GM18519 (cell line): ENCODE results near the gene SLC37A3.
"Not testable (repeated sequence)": the region's sequence is repeated elsewhere in the genome, so short reads cannot be mapped to it uniquely, and the experiment has no call there.

ENCODE experiments used
- ATAC-seq: cut with Tn5 transposase; IDR thresholded peaks from one replicate; pipeline ENCODE4 v1.9.1; 2021; ENCODE audit warnings: mild to moderate bottlenecking, moderate library complexity; ENCODE audit not compliant: unreplicated experiment, low FRiP score

The SLC37A3 gene

DNA sequence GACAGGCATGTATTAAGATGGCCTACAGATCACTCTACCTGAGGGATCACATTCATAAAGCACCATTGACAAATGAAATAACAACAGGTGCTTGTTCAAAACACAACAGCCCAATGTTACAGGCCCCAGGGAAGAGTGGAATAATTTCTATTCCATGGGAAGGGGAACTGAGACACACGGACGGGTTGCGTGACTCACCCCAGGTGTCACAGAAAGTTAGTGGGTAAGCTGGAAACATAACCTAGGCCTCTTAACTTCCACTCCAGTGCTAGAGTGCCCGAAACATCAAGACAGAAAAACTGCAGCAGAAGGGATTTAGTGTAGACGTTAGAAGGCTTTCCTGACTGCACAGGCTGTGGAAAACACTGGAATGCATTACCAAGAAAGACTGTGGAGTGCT lies 48.3 kb downstream of the SLC37A3 start:
- ATAC-seq, result no peak

DNA sequence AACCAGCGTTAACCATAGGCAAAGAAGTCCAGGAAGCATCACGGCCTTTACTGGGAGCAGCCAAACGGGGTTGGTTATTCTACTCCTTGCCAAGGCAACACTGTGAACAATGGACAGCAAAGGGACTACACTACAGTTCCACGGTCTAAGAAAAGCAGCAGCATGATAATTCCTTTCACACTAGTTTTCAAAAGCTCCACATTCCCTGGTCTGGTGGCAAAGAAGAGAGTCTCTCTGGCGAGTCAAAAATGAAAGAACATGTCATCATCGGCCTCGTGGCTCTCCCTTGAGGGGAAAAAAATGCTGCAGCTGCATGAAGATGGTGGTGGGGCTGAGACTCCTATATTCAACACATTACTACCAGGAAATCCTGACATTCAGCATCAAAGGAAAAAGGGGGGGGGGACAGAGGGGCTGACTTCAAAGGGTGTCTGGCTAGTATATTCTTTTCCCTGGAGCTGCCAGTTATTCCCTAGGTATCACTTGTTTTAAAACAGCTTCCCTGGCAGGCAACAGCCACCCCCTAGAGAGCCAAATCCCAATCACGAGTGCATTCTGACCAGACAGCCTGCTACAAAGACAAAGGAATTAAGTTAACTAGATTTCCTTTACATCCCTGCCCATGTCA lies 49.1 kb downstream of the SLC37A3 start:
- ATAC-seq, result no peak

DNA sequence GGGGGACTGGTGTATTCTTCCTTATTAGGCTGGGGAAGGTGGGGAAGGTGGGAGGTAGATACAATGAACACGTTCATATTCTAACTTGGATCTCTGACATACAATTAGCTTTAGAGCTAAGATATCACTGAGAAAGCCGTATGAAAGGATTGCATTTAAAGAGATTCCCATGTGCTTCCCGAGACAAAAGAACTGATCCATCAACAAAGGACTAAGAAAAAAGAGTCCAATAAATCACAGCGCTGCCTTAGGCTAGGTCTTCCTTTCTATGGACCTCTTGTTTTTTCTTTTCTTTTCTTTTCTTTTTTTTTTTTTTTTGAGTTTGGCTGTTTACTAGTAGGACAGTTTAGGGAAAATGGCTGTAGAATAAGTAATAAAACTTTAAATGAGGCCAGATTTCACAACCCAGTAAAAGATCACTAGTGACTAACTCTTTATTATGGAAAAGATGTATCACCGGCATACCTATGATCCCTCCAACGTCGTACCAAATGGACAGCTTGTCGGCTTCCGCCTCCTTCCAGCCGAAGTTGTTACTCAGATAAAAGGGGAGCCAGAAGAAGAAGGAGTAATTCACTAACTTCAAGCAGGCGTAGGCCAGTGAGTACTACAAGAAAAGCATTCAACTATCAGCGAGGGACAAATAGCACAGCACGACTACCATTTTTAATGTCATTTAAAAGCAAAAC lies 50.0 kb downstream of the SLC37A3 start:
- no peak for ATAC-seq

DNA sequence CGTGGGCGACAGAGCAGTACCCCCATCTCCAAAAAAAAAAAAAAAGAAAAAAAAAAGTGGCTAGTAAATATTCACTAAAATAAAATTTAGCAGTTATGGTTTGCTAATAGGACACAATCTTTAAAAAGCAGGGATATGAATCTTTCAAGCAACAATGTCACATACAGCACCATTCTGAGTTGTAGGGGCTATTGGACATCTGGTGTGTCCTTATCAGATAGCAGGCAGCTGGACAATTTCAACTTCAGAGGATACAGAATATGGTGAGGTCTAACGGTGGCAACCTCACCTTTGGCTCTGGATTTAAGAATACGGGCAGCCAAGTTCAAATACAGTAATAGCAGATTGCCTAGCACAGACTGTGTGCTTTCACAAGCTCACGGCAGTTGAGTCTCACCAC lies 51.1 kb downstream of the SLC37A3 start:
- no peak for ATAC-seq

DNA sequence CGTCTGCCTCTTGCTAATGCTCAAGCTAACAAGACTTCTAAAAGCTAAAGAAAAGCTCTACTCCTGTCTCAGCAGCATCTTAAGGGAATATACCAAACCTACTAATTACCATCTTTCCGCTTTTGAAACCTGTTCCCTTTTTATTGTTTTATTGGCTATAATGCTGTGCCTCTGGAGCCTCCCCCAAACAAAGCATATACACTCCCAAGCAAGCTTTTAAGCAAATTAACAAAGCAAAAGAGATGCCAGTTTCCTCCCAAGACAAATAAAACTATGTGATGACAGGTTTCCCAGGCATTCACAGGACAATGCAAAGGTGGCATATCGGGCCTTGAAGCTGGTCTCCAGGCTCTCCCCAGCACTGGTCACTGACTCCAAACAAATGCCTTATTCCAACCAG lies 52.9 kb downstream of the SLC37A3 start:
- no peak for ATAC-seq

DNA sequence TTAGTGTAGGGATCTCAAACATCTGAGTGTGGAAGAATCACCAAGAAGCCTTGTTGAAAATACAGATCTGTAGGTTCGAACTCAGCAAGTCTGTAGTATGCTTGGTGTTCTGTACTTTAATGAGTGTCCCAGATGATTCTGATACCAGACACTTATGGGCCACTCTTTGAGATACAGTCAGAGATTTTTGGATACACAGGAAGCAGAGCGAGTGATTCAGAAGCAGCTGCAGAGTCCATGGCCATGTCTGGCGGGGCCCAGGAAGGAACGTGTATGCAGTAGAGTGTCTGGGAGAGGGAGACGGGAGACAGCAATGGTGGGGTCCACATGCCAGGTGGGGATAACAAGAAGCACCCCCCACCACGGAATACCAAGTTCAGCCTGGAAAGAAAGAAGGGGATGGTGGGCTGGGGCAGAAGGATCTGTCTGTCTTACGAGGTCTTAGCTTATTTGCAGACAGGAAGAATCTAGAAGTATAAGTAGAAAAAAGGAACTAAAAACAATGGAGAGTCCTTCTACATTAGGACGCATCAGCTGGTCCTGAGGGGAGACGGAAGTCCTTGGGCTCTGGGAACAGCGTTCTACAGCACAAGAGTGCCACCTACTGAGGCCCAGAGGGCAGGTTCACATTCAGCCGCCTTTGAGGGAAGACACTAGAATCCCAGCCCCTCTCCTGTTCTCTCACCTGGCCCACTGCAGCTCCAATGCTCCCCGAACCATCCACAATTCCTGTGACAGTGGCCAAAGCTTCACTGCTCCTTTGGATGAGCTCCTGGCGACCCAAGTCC lies 55.4 kb downstream of the SLC37A3 start:
- no peak for ATAC-seq

DNA sequence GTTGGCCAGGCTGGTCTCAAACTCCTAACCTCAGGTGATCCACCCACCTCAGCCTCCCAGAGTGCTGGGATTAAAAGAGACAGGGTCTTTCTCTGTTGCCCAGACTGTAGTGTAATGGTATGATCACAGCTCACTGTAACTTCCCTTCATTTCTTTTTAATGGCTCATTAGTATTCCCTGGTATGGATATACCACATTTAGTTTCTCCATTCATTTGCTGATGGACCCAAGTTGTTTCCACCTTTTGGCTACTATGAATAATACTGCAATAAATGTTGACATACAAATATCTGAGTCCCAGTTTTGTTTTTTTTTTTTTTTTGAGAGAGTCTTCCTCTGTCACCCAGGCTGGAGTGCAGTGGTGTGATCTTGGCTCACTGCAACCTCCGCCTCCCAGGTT lies 59.4 kb downstream of the SLC37A3 start:
- ATAC-seq, result not testable (repeated sequence)

DNA sequence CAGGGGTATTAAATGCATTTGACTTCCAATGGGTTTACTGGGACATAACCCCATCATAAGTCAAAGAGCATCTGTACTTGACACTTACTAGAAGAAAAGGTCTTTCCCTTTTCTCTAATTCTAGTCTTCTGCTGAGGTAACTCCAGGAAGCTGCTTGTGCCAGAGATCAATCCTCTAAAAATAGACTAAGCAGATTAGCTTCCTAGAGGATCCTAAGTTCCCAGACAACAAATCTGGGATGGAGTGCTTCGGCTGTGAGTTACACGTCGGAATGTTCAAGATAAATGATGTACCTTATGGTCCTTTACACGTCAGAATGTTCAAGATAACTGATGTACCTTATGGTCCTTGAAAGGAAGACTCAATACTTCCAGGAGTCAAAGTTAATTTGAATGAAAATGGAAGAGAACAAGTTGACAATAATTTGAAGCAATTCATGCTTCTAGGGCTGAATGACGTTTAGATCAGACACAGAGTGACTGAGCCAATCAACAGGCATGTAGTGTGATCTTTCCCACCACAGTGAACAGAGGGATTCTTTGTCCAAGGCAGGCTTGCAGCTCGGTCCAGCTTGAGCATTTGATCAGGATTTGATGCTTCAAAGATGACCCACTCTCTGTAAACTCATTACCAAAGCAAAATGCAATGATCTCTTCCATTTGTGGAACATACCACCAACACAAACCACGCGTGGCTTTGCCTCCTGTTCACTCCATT lies 63.8 kb downstream of the SLC37A3 start:
- ATAC-seq, result no peak

DNA sequence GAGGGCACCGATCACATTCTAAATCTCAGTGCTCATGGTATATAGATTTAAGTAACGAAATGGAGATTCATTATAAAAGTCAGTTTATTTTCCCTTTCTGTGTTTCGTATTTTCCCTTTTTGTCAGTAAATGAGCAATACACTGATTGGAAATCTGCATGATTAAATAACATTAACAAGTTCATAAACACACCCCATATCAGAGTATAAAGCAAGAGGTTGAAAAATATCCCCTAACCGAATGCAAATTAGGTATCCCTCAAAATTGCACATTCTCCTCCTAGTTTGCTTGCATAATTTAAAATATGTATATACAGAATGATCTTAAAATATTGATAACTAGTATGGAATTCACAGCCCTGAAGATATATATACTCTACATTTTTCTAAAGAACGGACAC lies 64.6 kb downstream of the SLC37A3 start:
- no peak for ATAC-seq

DNA sequence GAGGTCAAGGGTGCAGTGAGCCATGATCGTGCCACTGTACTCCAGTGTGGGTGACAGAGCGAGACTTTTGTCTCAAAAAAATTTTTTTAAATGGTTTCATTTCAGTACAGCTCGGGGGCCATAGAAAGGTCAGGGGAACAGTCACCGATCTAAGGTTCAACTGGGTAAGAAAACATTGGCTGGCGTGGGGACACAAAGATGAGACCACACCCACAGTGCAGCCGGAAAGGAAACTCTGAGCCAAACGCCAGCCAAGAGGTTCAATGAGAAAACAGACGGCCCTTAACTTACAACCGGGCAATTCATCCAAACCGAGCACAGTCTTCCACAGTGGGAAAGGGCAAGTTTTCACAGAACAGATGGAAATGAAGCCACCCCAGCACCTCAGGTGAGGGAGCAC lies 65.1 kb downstream of the SLC37A3 start:
- ATAC-seq, result no peak

DNA sequence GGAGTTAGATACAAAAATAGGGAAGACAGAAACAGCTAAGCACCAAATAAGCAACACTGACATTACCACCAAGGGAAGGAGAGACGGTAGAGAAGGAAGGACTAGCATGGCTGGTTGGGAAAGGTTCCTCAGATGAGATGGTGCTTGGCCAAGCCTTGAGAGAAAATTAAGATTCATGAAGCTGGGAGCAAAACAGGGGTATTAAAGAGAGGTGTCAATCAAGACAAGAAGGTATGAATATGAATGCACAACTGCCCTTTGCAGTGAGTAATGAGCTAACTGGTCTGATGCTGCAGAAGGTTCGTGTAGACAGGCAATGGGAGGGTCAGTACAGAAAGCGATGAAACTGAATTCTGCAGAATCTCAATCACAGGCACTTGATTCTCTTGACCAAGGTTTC lies 67.7 kb downstream of the SLC37A3 start:
- no peak for ATAC-seq

DNA sequence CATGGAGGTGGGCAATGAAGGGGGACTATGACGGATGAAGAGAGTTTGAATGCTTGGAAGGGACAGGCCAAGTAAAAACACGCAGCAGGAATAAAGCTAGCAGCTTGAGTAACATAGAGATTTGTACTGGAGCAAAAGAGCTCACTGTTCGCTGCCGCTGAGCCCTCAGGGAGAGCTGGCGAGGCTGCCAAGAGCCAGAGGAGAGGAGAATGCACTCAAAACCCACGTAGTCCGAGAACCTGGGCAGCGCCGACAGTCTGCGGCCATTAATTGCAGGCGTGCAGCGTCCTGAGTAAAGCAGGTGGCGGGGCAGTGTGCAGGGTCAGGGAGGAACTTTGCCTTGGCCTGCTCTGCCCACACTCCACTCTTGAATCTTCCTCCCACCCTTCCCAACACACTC lies 68.2 kb downstream of the SLC37A3 start:
- no peak for ATAC-seq

DNA sequence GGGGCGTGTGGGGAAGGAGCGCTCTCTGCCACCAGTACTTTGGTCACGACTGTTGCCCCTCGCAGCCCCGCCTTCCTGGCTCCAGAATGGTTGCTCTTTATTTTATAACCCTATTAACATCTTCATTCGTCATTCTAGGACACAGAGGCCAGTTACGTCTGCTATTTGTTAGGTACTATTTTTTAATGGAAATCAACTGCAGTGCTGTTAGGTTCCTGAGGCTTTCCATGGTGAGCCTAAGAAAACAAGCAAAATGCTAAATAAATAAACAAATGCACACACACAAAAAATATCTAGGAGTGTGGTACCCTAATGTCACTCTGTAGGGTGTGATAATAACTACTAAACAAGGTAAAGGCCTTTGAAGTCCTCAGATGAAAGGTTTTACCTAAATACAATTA lies 71.1 kb downstream of the SLC37A3 start:
- no peak for ATAC-seq

DNA sequence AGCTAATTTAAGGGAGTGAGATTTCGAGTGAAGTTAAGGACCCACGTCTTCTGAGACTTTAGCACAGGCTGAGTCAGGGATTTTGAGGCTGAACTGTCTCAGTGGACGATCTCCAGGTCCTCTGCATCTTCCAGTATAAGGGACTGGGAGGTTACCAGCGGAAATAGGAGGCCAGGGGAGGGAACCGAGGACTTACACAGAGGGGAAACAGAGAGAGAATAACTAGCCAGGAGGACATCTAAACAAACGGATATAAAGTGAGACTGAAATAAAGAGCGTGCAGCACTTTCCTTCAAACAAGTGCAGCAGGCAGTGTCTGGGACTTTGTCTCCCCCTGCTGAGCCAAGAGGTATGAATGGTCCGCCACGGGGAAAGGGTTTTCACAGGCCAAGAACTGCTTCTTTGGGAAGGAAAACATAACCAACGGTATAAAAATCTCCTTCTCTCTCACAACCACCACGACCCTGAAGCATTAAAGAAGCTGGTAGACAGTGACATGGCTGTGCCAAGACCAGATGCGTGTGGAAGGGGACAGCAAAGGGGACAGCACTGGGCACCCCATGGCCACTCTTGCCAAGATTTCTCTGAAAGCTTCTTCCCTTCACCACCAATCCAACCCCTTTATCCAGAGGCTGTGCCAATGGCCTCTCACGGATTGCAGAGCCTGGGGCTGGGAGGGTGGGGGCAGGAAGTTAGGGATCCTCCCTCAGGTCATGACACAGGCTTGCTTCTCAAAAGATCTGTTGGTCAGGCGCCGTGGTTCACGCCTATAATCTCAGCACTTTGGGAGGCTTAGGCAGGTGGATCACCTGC lies 72.0 kb downstream of the SLC37A3 start:
- ATAC-seq, result no peak

DNA sequence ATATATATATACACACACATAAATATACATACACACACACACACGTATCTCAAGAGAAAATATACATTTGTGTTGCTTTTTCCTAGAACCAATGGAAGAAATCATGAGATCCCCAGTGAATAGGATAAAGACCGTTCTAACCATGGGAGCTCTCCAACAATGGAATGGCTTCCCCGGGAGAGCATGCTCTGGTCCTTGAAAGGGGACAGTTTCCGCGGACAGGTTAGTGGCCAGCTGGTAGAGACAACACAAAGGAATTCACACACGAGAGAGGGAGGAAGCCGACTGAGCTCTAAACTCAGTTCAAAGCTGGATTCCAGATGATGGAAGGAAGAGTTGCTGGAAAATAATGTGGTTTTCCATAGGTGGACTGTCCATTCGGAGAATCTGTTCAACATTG lies 72.7 kb downstream of the SLC37A3 start:
- ATAC-seq, result no peak

DNA sequence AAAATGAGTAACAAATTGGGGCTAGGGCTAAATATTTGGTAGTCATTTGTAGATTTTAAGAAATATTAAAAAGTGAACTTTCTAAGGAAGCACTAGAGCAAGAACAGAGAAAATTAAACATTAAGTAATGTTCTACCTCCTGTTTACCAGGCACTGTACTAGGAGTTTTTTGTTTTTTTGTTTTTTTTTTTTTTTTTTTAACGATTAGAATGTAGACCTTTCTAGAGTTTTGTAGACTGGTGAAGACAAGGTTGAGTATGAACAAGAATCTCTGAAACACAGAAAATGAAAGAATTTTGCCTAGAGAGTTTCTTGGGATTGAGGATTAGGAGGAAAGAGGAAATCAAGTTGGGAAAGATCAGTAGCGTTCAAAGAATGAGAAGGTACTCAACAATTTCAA lies 73.6 kb downstream of the SLC37A3 start:
- ATAC-seq, result no peak

DNA sequence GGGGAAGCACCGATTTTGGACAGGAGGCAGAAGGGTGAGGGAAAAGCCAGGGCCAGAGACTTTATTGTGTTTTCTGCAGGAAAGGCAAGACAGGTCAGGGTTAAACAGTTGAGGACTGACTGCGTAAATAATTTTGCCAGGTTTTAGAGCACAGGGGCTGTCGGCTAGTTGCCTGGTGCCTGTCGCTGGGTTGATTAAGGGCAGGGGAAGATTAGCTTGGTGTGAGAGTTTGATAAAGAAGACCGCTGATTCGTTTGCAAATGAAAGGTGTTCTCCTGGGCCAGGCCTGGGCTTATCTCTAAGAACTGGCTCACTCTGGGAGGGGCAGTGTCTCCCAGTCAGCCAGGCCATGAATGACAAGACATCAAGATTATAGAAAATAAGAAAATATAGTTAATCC lies 75.6 kb downstream of the SLC37A3 start:
- no peak for ATAC-seq

DNA sequence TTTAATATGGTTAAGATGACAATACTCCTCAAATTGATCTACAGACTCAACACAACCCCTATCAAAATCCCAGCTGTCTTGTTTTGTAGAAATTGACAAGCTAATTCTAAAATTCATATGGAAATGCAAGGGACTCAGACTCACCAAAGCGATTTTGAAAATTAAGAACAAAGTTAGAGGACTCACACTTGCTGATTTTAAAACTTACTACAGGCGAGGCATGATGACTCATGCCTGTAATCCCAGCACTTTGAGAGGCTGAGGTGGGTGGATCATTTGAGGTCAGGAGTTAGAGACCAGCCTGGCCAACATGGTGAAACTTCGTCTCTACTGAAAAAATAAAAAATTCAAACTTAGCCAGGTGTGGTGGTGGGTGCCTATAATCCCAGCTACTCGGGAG lies 78.3 kb downstream of the SLC37A3 start:
- not testable (repeated sequence) for ATAC-seq

DNA sequence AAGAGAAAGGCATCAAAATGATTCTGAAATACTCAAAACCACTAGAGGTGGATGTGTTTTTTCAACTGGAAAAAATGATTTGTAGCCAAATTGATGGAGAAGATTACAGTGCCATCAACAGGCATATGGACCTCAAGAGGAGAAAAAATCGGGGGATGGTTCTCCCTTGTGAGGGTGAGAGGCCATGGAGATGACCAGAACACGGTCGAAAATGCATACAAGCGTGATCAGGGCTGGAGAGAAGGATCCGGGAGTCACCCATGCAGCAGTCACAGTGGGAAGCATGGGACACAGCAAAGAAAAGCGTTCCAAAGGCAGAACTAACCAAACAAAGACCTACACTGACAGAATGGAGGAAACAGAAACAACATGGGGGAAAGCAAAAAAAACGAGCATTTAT lies 80.3 kb downstream of the SLC37A3 start:
- no peak for ATAC-seq

DNA sequence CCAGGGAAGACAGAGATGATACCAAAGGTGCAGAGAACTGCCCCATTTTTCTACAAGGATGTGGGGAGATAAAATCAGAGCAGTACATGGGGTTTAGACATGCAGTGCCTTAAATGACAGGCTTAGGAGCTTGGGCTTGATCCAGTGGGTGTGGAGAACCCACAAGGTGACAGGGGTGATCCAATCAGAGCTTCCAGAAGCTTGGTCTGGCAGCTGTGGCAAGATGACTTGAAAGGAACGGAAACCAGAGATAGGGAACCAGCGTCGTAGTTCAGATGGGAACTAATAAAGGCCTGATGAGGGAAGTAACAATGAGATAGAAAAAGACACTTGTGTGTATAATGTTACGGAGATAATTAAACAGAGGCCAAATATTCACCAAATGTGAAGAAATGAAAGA lies 80.7 kb downstream of the SLC37A3 start:
- no peak for ATAC-seq
